MCF 10A (cell line): ENCODE results near the gene SLC44A5. TPM values are rescaled to one million over a fixed set of nuclear protein-coding genes. Genes with fewer than 3 reads are reported as not detected.

Source experiments
- BruUV-seq: library from RNA; stranded (reverse); fragments of 400-500 nt; replicated peaks from 2 replicates; lab custom pipeline; 2021; lab: Mats Ljungman, UMichigan
- CTCF ChIA-PET: fragments of 300-600 bp; sonication (Branson Sonifier 250); formaldehyde crosslinking; extraction: SDS; loops from one replicate; lab custom pipeline; 2021; ENCODE audit warnings: antibody characterized with exemption, inconsistent platforms; lab: Yijun Ruan, JAX
- POLR2A ChIA-PET: fragments of 300-600, 350-650 bp; sonication (Branson Sonifier 250); formaldehyde crosslinking; extraction: SDS; loops from one replicate; lab custom pipeline; 2020; ENCODE audit warnings: antibody characterized with exemption, inconsistent platforms; lab: Yijun Ruan, JAX
- DNase-seq: peaks from one replicate; pipeline ENCODE4 v3.0.0-alpha.2; 2018; ENCODE audit not compliant: unreplicated experiment
- H3K27ac Mint-ChIP-seq: one replicate; pipeline ENCODE4 v1.8.0; 2022; ENCODE audit warnings: mild to moderate bottlenecking, low read depth, mixed read lengths; ENCODE audit not compliant: unreplicated experiment
- H3K27me3 Mint-ChIP-seq: one replicate; pipeline ENCODE4 v1.8.0; 2022; ENCODE audit warnings: mixed read lengths; ENCODE audit not compliant: insufficient read depth, unreplicated experiment
- H3K36me3 Mint-ChIP-seq: one replicate; pipeline ENCODE4 v1.8.0; 2022; ENCODE audit warnings: mild to moderate bottlenecking, moderate library complexity, mixed read lengths; ENCODE audit not compliant: insufficient read depth, unreplicated experiment
- H3K4me1 Mint-ChIP-seq: one replicate; pipeline ENCODE4 v1.8.0; 2022; ENCODE audit warnings: mixed read lengths; ENCODE audit not compliant: insufficient read depth, unreplicated experiment
- H3K4me3 Mint-ChIP-seq: one replicate; pipeline ENCODE4 v1.8.0; 2022; ENCODE audit warnings: mild to moderate bottlenecking, moderate library complexity, mixed read lengths; ENCODE audit not compliant: unreplicated experiment
- H3K9me3 Mint-ChIP-seq: one replicate; pipeline ENCODE4 v1.8.0; 2022; ENCODE audit warnings: mixed read lengths; ENCODE audit not compliant: unreplicated experiment
- CTCF ChIP-seq: fragments of 200-600 bp; IDR thresholded peaks from one replicate; pipeline ENCODE4 v1.8.0; 2022; ENCODE audit warnings: antibody characterized with exemption, mild to moderate bottlenecking; ENCODE audit not compliant: unreplicated experiment
- intact Hi-C: fragments of 100-400 bp; cut with micrococcal nuclease; formaldehyde crosslinking; loops from 2 replicates; pipeline ENCODE4 v1.14.1; 2022
- total RNA-seq: library from RNA; stranded (reverse); gene quantifications from 2 replicates; pipeline ENCODE4 v1.2.3, GENCODE V29; 2022

SLC44A5 gene
- total RNA-seq, 1 experiment from 2014 or later: 14.3 TPM

- Mint-ChIP-seq H3K9me3 (no peaks in the 10 kb centered on the region), H3K36me3 (no peaks in the 10 kb centered on the region), H3K27ac (no peak overlapping the region), H3K4me3 (no peak overlapping the region), H3K4me1 (no peaks in the 10 kb centered on the region), H3K27me3 (peaks cover 19% of the 10 kb centered on the region)
- POLR2A ChIA-PET: interaction anchor here (1.0 kb wide), 1 partner anchor 14 kb away, joined by 3 read pairs; no protein-coding TSS in a partner anchor
- CTCF ChIA-PET: interaction anchor here (0.6 kb wide), 1 partner anchor 267 kb away, joined by 3 read pairs; no protein-coding TSS in a partner anchor
- DNase-seq: no peak
- BruUV-seq: no TSS peak
- intact Hi-C loops: no loop called here
- TF ChIP-seq CTCF: no peak
These were observed 35.1 kb downstream of the SLC44A5 start for GRCh38 chr1:75575837-75576236.

GRCh38 chr1:75567191-75567590 lies 43.7 kb downstream of the SLC44A5 start:
- POLR2A ChIA-PET: no interaction called here
- no peak for DNase-seq
- H3K9me3 Mint-ChIP-seq: no peaks in the 10 kb centered on the region
- H3K36me3 Mint-ChIP-seq: no peaks in the 10 kb centered on the region
- no peaks in the 10 kb centered on the region for H3K4me1 Mint-ChIP-seq
- H3K27me3 Mint-ChIP-seq: peaks cover 29% of the 10 kb centered on the region
- CTCF ChIA-PET: interaction anchor here (0.8 to 1.2 kb wide), 2 partner anchors 65 to 334 kb away, joined by 3 read pairs; no protein-coding TSS in a partner anchor
- no TSS peak for BruUV-seq
- intact Hi-C loops: no loop called here
- no peak for TF ChIP-seq CTCF
- H3K27ac Mint-ChIP-seq: no peak overlapping the region
- no peak overlapping the region for H3K4me3 Mint-ChIP-seq

- no TSS peak for BruUV-seq
- H3K4me3 Mint-ChIP-seq: no peak overlapping the region
- TF ChIP-seq CTCF: no peak
- ChIA-PET CTCF (no interaction called here), POLR2A (no interaction called here)
- H3K27ac Mint-ChIP-seq: no peak overlapping the region
- no peaks in the 10 kb centered on the region for H3K36me3 Mint-ChIP-seq
- no peaks in the 10 kb centered on the region for H3K4me1 Mint-ChIP-seq
- peaks cover 4% of the 10 kb centered on the region for H3K9me3 Mint-ChIP-seq
- H3K27me3 Mint-ChIP-seq: no peaks in the 10 kb centered on the region
- no peak for DNase-seq
- intact Hi-C loops: no loop called here
These were observed 51.1 kb downstream of the SLC44A5 start for GRCh38 chr1:75559800-75560199.

GRCh38 chr1:75559136-75559535 lies 51.8 kb downstream of the SLC44A5 start:
- Mint-ChIP-seq H3K4me1 (no peaks in the 10 kb centered on the region), H3K9me3 (peaks cover 8% of the 10 kb centered on the region), H3K27ac (no peak overlapping the region), H3K4me3 (no peak overlapping the region), H3K27me3 (no peaks in the 10 kb centered on the region), H3K36me3 (no peaks in the 10 kb centered on the region)
- no peak for TF ChIP-seq CTCF
- POLR2A ChIA-PET: no interaction called here
- BruUV-seq: no TSS peak
- intact Hi-C loops: no loop called here
- CTCF ChIA-PET: no interaction called here
- no peak for DNase-seq
